Measurements from ENCODE around the gene CERKL. TPM values are rescaled to one million over a fixed set of nuclear protein-coding genes. Genes with fewer than 3 reads are reported as not detected.

Gene CERKL
- total RNA-seq, 4 donors from 2014 or later = not detected

- H3K27ac ChIP-seq = no peak overlapping the region
- H3K27me3 ChIP-seq = no peaks in the 10 kb centered on the region
- no peak for DNase-seq (ENCODE audit: low spot score in 2 of 2)
- no peaks in the 10 kb centered on the region for H3K36me3 ChIP-seq
- TF ChIP-seq, protein P1, sequence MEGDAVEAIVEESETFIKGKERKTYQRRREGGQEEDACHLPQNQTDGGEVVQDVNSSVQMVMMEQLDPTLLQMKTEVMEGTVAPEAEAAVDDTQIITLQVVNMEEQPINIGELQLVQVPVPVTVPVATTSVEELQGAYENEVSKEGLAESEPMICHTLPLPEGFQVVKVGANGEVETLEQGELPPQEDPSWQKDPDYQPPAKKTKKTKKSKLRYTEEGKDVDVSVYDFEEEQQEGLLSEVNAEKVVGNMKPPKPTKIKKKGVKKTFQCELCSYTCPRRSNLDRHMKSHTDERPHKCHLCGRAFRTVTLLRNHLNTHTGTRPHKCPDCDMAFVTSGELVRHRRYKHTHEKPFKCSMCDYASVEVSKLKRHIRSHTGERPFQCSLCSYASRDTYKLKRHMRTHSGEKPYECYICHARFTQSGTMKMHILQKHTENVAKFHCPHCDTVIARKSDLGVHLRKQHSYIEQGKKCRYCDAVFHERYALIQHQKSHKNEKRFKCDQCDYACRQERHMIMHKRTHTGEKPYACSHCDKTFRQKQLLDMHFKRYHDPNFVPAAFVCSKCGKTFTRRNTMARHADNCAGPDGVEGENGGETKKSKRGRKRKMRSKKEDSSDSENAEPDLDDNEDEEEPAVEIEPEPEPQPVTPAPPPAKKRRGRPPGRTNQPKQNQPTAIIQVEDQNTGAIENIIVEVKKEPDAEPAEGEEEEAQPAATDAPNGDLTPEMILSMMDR (IDR thresholded peaks at IDR 0.05) = no peak
- TF ChIP-seq EP300 (IDR thresholded peaks at IDR 0.05) (no peak), POLR2A (IDR thresholded peaks at IDR 0.05) (no peak), POLR2AphosphoS5 (IDR thresholded peaks at IDR 0.05) (no peak)
- no peak overlapping the region for H3K4me3 ChIP-seq
- H3K4me1 ChIP-seq = no peaks in the 10 kb centered on the region
- 90% methylated on average over 1 of the region's 1 CpG for WGBS
- H3K9me3 ChIP-seq = peaks cover 3% of the 10 kb centered on the region
Observed at GRCh38 chr2:181602017-181602416, 54.9 kb downstream of the CERKL start.

GRCh38 chr2:181596556-181596955 is 60.3 kb downstream of the CERKL start:
- Histone ChIP-seq H3K27me3 (no peaks in the 10 kb centered on the region), H3K36me3 (no peaks in the 10 kb centered on the region), H3K4me1 (no peaks in the 10 kb centered on the region), H3K9me3 (no peaks in the 10 kb centered on the region), H3K4me3 (no peak overlapping the region), H3K27ac (no peak overlapping the region)
- TF ChIP-seq POLR2A (IDR thresholded peaks at IDR 0.05) = no peak
- TF ChIP-seq, protein P1 (IDR thresholded peaks at IDR 0.05) = no peak
- TF ChIP-seq EP300 (IDR thresholded peaks at IDR 0.05) = no peak
- TF ChIP-seq POLR2AphosphoS5 (IDR thresholded peaks at IDR 0.05) = no peak
- WGBS = 81% methylated on average over 1 of the region's 1 CpG
- DNase-seq (ENCODE audit: low spot score in 2 of 2) = no peak

DNA sequence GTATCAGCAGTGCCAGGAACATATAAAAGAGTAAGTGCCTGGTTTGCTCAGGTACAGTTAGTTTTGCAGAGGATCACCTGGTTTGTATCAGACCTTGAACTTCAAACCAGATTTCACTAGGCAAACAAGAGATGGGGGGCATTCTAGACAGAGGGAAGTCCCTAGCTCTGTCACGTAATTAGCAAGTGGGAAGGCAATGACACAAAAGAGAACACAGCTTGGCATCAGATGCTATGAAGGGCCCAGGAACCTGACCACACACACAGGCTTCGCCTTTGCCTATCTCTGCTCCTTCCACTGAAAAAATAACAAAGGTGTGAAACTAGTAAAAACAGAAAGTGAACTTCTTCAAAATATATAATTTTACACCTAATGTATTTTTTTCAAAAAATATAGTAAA is 62.6 kb downstream of the CERKL start:
- Histone ChIP-seq H3K27ac (no peak overlapping the region), H3K27me3 (no peaks in the 10 kb centered on the region), H3K36me3 (no peaks in the 10 kb centered on the region), H3K4me1 (no peaks in the 10 kb centered on the region), H3K9me3 (no peaks in the 10 kb centered on the region), H3K4me3 (no peak overlapping the region)
- 79% methylated on average over 2 of the region's 2 CpGs for WGBS
- DNase-seq (ENCODE audit: low spot score in 2 of 2) = no peak
- TF ChIP-seq POLR2A (IDR thresholded peaks at IDR 0.05) = no peak
- TF ChIP-seq, protein P1 (IDR thresholded peaks at IDR 0.05) = no peak
- no peak for TF ChIP-seq POLR2AphosphoS5 (IDR thresholded peaks at IDR 0.05)
- no peak for TF ChIP-seq EP300 (IDR thresholded peaks at IDR 0.05)

DNA sequence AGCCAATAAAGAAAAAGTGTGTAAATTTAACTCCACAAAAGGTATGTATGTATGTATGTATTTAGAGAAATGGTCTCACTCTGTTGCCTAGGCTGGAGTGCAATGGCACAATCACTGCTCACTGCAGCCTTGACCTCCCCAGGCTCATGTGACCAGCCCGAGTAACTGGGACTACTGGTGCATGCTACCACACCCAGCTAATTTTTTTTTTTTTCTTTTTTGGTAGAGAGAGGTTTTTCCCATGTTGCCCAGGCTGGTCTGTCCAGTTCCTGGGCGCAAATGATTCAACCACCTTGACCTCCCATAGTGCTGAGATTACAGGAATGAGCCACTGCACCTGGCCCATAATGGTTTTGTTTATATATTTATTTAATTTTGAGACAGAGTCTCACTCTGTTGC is 67.1 kb downstream of the CERKL start:
- no peak for TF ChIP-seq POLR2A (IDR thresholded peaks at IDR 0.05)
- no peak for TF ChIP-seq EP300 (IDR thresholded peaks at IDR 0.05)
- DNase-seq (ENCODE audit: low spot score in 2 of 2) = no peak
- Histone ChIP-seq H3K27me3 (no peaks in the 10 kb centered on the region), H3K27ac (no peak overlapping the region), H3K4me1 (no peaks in the 10 kb centered on the region), H3K36me3 (no peaks in the 10 kb centered on the region), H3K9me3 (no peaks in the 10 kb centered on the region), H3K4me3 (no peak overlapping the region)
- WGBS = 71% methylated on average over 2 of the region's 2 CpGs

GRCh38 chr2:181588546-181588945 is 68.4 kb downstream of the CERKL start:
- peaks cover 8% of the 10 kb centered on the region for H3K27me3 ChIP-seq
- no peaks in the 10 kb centered on the region for H3K36me3 ChIP-seq
- no peaks in the 10 kb centered on the region for H3K9me3 ChIP-seq
- no peaks in the 10 kb centered on the region for H3K4me1 ChIP-seq
- TF ChIP-seq EP300 (IDR thresholded peaks at IDR 0.05) (no peak), POLR2A (IDR thresholded peaks at IDR 0.05) (no peak), POLR2AphosphoS5 (IDR thresholded peaks at IDR 0.05) (no peak)
- TF ChIP-seq, protein P1 (IDR thresholded peaks at IDR 0.05) = no peak
- no peak for DNase-seq (ENCODE audit: low spot score in 2 of 2)
- H3K4me3 ChIP-seq = no peak overlapping the region
- H3K27ac ChIP-seq = no peak overlapping the region
- 86% methylated on average over 3 of the region's 3 CpGs for WGBS

DNA sequence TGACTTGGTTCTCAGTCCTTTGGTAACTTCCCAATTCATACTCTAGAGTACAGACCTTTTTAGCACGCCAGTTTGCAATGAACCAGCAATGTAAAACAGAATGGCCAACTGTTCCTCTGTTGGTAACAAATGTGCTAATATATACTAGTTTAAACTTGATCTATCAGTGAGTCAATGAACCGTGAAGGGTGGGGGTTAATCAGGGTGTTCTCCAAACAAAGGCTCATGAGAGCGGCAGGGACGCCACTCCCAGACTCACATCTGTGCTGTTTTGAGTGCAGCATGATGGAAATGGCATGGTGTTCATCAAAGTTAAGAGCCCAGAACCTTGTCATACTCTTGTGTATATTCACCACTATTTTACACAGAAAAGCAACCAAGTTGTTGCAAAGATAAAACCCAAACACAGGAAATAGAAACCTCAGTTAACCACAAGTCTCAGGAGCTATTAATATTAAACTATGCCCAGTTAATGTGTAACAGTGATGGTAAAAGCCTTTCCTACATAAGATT is 70.3 kb downstream of the CERKL start:
- Histone ChIP-seq H3K4me3 (no peak overlapping the region), H3K27me3 (peaks cover 8% of the 10 kb centered on the region), H3K4me1 (no peaks in the 10 kb centered on the region), H3K9me3 (no peaks in the 10 kb centered on the region), H3K27ac (no peak overlapping the region), H3K36me3 (no peaks in the 10 kb centered on the region)
- WGBS = 28% methylated on average over 4 of the region's 4 CpGs
- TF ChIP-seq POLR2A (IDR thresholded peaks at IDR 0.05) (no peak), POLR2AphosphoS5 (IDR thresholded peaks at IDR 0.05) (no peak), EP300 (IDR thresholded peaks at IDR 0.05) (no peak)
- TF ChIP-seq, protein P1 (IDR thresholded peaks at IDR 0.05) = no peak
- DNase-seq (ENCODE audit: low spot score in 2 of 2) = no peak
